Measurements from ENCODE around the gene GKN1. TPM values are rescaled to one million over a fixed set of nuclear protein-coding genes. Genes with fewer than 3 reads are reported as not detected.
"Not testable (repeated sequence)": the region's sequence is repeated elsewhere in the genome, so short reads cannot be mapped to it uniquely, and the experiment has no call there.

The GKN1 gene
- total RNA-seq, 1 experiment from 2014 or later = not detected

DNA sequence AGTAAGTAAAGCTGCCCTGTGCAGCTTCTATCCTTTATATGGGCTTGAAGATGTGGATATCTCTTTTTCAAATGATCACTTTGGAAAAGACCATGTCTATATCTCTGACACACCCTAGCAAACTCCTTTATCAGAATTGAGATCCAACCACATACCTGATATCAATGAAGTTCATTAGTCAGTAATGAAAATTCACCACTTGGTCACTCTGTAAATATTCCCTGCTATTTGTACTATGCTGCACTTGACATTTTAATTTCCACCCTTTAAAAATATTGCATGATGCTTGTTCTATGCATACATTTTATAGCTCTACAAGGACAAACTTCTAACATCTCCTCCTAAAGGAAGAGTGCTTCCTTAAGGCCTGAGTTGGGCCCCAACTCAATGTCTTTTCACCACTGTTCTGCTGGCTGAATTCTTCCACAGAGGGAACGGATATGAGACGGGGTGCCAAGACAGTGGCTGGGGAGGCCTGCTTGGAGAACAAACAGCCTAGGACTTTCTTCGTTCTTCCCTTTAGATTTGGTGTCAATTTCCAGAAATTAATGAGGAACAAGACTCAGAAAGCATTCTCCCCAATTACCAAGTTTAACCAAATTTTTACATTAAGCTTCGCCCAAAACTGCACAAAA, 21.4 kb upstream of the GKN1 start, which contains the start of gene GKN2:
GKN2 (minus strand) TSS at position 7 of the 635 bp plus-strand sequence. CDS start 32 bp downstream, outside the sequence.
- Histone ChIP-seq H2BK5ac (ENCODE audit: insufficient read length, low read length) (no peak within 1 kb of the TSS), H3K56ac (ENCODE audit: insufficient read length, low read depth, low read length) (no peak within 1 kb of the TSS), H4K5ac (ENCODE audit: insufficient read length, low read depth, low read length) (no peak within 1 kb of the TSS), H3K4ac (ENCODE audit: low read depth, low read length) (no peak within 1 kb of the TSS), H3T11ph (ENCODE audit: low read length) (no peak within 1 kb of the TSS), H2BK12ac (ENCODE audit: insufficient read length, low read depth, low read length) (no peak within 1 kb of the TSS), H4K8ac (replicated peaks; ENCODE audit: insufficient read length, low read depth, low read length) (no peak within 1 kb of the TSS), H2BK120ac (ENCODE audit: low read depth, low read length, poor library complexity, severe bottlenecking) (no peak within 1 kb of the TSS), H3K79me2 (ENCODE audit: insufficient read depth, low read length) (no peaks in the 10 kb centered on the region), H3K4me1 (ENCODE audit: insufficient read depth, low read length) (no peaks in the 10 kb centered on the region), H2AFZ (ENCODE audit: low read length) (no peak within 1 kb of the TSS), H3K4me2 (ENCODE audit: insufficient read depth, insufficient read length, low read length) (no peak within 1 kb of the TSS), H3K79me1 (ENCODE audit: insufficient read depth, low read depth, low read length, poor library complexity, severe bottlenecking) (no peaks in the 10 kb centered on the region), H3K9ac (ENCODE audit: extremely low read depth, insufficient read length, low read length) (no peak within 1 kb of the TSS), H4K91ac (ENCODE audit: insufficient read length, low read depth, low read length) (no peak within 1 kb of the TSS), H3K23ac (ENCODE audit: insufficient read length, low read depth, low read length) (no peak within 1 kb of the TSS), H3K27me3 (ENCODE audit: insufficient read depth, low read length) (no peaks in the 10 kb centered on the region), H2BK20ac (ENCODE audit: low read depth, low read length, poor library complexity, severe bottlenecking) (no peak within 1 kb of the TSS), H3K14ac (ENCODE audit: insufficient read depth, low read length) (no peak within 1 kb of the TSS), H2BK15ac (ENCODE audit: low read depth, low read length) (no peak within 1 kb of the TSS), H3K18ac (ENCODE audit: insufficient read length, low read depth, low read length) (no peak within 1 kb of the TSS), H4K20me1 (ENCODE audit: control insufficient read depth, insufficient read depth, insufficient read length) (no peaks in the 10 kb centered on the region), H2AK5ac (ENCODE audit: insufficient read length, low read length) (no peak within 1 kb of the TSS), H3K23me2 (ENCODE audit: insufficient read length, low read depth, low read length, poor library complexity, severe bottlenecking) (no peaks in the 10 kb centered on the region), H3K27ac (ENCODE audit: insufficient read length, low read depth, low read length) (no peak within 1 kb of the TSS), H3K9me3 (ENCODE audit: control insufficient read depth, low read depth, low read length) (no peaks in the 10 kb centered on the region)
- DNase-seq = no peak
- H3K27me3 Mint-ChIP-seq (ENCODE audit: low read depth) = peaks cover 16% of the 10 kb centered on the region
- no CpG with 5 or more reads among the region's 4 CpGs for WGBS (ENCODE audit: extremely low coverage, insufficient read length, low lambda C conversion rate)
- no peak within 1 kb of the TSS for H3K27ac Mint-ChIP-seq
- peaks cover 9 to 11% of the 10 kb centered on the region in 2 experiments for H3K4me1 Mint-ChIP-seq
- TF ChIP-seq CTCF (conservative IDR thresholded peaks at IDR 0.05) = no peak
- H3K36me3 Mint-ChIP-seq (ENCODE audit: insufficient read depth in 1 of 3, low read depth in 3 of 3) = no peaks in the 10 kb centered on the region; a peak in 2 of 7 replicates
- no peak within 1 kb of the TSS for H3K4me3 Mint-ChIP-seq
- peaks cover 0 to 5% of the 10 kb centered on the region in 2 experiments; a peak in 2 of 5 replicates for H3K9me3 Mint-ChIP-seq

GRCh38 chr2:68955432-68955831, 19.0 kb upstream of the GKN1 start:
- not testable (repeated sequence) for H3K14ac ChIP-seq (ENCODE audit: insufficient read depth, low read length); H3K9me3 Mint-ChIP-seq; H3K9ac ChIP-seq (ENCODE audit: extremely low read depth, insufficient read length, low read length); H2BK20ac ChIP-seq (ENCODE audit: low read depth, low read length, poor library complexity, severe bottlenecking); H4K8ac ChIP-seq (replicated peaks; ENCODE audit: insufficient read length, low read depth, low read length); H2BK120ac ChIP-seq (ENCODE audit: low read depth, low read length, poor library complexity, severe bottlenecking); H4K5ac ChIP-seq (ENCODE audit: insufficient read length, low read depth, low read length); H3K4me3 Mint-ChIP-seq; H2BK15ac ChIP-seq (ENCODE audit: low read depth, low read length); H3K56ac ChIP-seq (ENCODE audit: insufficient read length, low read depth, low read length); H2BK5ac ChIP-seq (ENCODE audit: insufficient read length, low read length); DNase-seq; H3K4me2 ChIP-seq (ENCODE audit: insufficient read depth, insufficient read length, low read length); H3K9me3 ChIP-seq (ENCODE audit: control insufficient read depth, low read depth, low read length); H2BK12ac ChIP-seq (ENCODE audit: insufficient read length, low read depth, low read length); H3K79me1 ChIP-seq (ENCODE audit: insufficient read depth, low read depth, low read length, poor library complexity, severe bottlenecking); H3K79me2 ChIP-seq (ENCODE audit: insufficient read depth, low read length); H3K27me3 ChIP-seq (ENCODE audit: insufficient read depth, low read length); H3K36me3 Mint-ChIP-seq (ENCODE audit: insufficient read depth in 1 of 3, low read depth in 3 of 3); H3T11ph ChIP-seq (ENCODE audit: low read length); H3K27ac Mint-ChIP-seq; H4K91ac ChIP-seq (ENCODE audit: insufficient read length, low read depth, low read length); H3K27ac ChIP-seq (ENCODE audit: insufficient read length, low read depth, low read length); H3K4me1 ChIP-seq (ENCODE audit: insufficient read depth, low read length); H3K23ac ChIP-seq (ENCODE audit: insufficient read length, low read depth, low read length); H3K23me2 ChIP-seq (ENCODE audit: insufficient read length, low read depth, low read length, poor library complexity, severe bottlenecking); H4K20me1 ChIP-seq (ENCODE audit: control insufficient read depth, insufficient read depth, insufficient read length); H2AK5ac ChIP-seq (ENCODE audit: insufficient read length, low read length); H3K18ac ChIP-seq (ENCODE audit: insufficient read length, low read depth, low read length); H2AFZ ChIP-seq (ENCODE audit: low read length); H3K4ac ChIP-seq (ENCODE audit: low read depth, low read length)
- no CpG with 5 or more reads among the region's 5 CpGs for WGBS (ENCODE audit: extremely low coverage, insufficient read length, low lambda C conversion rate)
- Mint-ChIP-seq H3K27me3 (ENCODE audit: low read depth) (peaks cover 11% of the 10 kb centered on the region), H3K4me1 (peaks cover 9 to 11% of the 10 kb centered on the region in 2 experiments)
